D341Med (cell line): ENCODE data around the gene TRAF3.

Source experiments
- DNase-seq: peaks from one replicate; pipeline ENCODE4 v3.0.0; 2012; ENCODE audit warnings: low spot score

TRAF3 gene

DNA sequence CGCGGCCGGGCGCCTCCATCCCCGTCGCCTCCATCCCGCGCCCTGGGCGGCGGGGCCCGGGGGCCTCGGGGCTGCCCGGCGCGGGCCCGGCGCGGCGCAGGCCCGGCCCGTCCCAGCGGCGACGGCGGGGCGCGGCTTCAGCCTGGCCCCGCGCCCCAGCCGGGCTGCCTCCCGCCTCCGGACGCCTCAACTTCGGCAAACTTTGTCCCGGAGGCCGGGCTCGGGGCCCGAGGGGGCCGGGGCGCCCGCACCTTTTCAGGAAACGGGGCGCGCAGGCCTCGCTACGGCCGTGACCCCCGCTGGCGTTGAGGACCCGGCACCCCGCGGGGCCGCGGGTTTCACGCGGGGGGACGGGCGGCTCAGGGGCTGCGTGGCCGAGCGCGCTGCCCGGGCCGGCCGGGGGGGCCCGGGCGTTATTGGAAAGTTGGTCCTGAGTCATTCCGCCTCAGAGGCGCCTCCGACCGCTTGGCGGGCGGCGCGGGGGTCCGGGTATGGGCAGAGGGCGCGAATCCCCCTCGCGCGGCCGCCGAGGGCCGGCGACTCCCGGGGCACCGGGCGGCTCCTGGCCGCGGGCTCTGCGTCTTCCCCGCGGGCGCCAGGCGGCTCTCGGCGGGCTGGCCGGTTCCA lies 575 bp downstream of the TRAF3 start:
- DNase-seq: peak; percentile 74

DNA sequence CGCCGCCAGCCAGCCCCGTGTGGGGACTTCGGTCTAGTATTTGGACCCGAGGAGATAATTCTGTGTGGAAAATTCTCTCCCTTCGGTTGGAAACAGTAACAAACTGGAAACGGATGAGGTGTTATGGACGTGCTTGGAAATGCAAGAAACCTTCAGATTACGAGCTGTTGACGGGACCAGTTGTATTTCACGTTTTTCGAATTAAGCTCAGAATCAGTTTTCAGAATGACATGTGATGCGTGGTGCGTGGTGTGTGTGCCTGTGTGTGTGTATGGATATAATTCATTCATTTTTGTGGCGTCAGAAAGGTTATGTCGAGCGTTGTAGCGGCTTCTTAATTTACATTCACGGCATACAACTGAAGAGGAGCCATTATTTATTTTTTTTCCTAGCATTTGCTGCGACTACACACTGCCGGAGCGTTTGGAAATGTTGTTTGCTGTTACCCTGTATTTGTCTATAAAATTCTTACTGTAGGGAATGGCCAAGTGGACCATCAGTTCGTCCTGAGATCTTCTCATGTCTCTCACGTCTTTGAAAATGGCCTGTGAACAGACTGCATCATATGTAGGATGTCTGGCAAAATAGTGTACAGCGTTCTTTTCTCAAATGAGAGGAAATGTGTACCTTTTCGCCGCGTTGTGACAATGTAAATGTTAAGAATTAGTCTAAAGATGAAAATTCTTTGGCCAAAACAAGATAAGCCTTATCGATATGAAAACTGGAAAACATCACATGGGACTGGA lies 1.3 kb downstream of the TRAF3 start:
- DNase-seq: no peak

DNA sequence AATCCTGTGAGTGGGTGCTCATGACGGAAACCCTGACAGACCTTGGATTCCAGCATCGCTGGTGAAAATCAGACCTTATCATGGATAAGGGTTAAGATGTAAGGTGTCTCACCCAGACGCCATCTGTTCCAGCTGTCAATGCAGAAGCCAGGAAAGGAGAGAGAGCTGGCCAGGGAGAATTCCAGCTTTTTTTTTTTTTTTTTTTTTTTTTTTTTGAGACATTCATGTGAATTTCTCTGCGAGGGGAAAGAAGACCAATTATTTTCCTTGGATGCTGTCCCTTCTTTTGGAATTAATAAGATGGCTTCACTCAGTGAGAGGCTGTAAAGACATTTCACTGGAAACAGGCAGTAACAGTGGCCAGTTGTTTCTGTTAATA lies 1.8 kb downstream of the TRAF3 start:
- no peak for DNase-seq

DNA sequence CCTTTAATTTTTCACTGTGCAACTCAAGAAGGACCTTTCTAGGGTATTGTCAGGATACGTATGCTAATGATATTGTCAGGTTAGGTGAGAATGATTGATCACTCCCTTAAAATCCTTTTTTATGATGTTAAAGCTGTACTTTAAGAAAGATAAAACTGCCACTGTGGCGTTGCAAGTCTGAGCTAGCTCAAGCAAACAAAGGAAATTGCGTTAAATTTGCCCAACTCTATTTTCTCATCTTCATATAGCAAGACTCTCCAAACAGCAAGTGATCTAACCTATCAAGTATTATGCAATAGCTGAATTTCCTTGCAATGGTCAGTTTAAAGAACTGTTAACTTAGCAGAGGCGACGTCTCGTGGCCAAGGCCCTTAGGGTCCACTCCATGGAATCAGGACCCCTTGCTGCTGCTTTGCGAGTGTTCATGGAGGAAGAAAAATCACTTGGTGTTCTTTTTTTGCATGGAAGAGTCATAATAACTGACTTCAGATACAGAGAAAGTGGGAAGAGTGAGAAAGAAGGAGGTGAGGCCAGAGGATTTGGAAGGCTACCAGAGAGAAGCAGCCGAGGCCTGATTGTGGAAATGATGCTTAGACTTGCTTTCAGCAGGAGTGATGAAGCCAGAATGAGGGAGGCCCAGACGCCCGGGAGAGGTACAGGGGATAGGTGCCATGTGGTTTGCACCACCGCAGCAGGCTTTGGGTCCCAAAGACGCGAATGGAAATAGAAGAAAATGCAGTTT lies 2.5 kb downstream of the TRAF3 start:
- no peak for DNase-seq

DNA sequence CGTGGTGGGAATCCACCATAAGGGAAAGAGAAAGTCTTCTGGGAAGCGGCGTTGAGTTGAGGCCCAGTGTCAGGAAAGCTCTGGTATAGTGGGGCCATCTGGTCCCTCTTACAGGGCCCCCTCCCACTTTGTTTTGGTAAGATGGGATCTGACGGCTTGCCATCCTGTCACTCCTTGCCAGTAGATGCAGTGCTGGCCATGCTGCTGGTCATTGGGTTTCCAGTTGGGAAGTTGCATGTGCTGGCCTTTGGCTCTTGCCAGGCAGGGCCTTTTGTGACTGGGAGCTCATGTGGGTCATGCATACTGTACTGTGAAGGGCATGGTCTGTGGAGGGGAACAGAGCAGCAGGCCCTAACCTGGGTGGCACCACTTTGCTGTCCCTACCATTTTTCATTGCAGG lies 3.8 kb downstream of the TRAF3 start:
- no peak for DNase-seq

DNA sequence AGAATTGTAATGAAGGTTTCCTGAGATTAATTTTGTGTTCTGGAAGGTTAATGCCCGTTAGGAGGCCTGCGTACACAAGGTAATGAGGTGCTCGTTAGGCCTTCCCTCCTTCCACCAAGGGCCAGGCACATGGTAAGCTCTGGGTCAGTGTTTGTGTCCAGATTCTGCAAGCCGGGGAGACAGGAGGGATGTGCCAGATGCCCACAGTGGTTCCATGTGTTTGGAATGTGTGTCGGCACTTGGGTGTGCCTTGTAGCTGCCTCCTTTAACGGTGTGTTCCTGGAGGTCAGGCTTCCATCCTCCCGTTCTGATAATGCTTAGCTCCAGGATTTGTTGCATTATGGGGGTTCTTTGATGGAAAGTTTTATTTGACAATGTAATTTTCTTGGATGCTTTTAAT lies 5.7 kb downstream of the TRAF3 start:
- DNase-seq: no peak

DNA sequence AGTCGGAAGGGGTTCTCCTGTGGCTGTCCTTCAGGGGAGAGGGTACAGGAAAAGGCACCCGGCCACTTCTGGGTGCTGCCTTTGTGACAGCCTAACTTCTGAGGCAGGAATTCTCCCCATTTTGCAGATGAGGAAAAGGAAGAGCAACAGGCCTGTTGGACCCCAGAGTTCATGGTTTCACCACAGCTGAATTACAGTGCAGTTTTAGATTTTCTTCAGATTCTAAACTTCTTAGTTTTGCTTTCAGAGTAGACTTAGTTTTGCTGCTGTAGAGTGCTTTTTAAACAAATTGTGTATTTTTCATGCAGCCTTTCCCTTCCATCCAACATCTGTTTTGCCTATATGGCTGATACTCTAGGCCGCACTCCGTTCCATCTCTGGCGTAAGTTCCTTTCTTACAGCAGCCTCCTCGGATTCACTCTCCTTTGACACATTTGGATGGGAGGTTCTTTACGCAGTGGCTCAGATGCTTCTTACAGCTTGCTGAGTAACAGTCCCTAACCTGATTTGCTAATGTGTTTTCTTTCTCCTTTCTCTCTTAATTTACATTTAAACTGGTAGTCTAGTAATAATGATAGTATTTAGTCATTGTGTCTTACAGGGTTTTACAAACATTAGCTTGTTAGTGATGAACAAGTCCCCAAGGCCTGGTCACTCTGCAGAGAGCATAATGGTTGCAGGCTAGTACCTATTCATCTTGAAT lies 7.8 kb downstream of the TRAF3 start:
- no peak for DNase-seq

DNA sequence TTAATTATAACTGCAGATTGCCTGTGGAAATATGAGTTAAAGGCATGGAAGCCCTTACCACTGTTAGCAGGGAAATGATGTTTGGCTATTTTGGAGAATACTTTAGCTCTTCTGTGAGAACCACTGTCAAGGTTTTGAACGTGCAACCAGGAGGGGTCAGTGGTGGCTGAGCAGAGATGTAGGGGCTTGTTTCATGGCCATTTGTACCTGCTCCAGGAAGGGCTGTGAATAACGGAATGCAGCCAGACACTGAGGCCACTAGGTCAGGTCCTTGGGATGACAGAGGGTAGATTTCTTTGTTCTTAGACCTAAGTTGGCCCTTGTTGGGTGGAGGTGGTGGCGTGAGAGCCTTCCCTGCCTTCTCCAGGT lies 8.3 kb downstream of the TRAF3 start:
- DNase-seq: no peak

DNA sequence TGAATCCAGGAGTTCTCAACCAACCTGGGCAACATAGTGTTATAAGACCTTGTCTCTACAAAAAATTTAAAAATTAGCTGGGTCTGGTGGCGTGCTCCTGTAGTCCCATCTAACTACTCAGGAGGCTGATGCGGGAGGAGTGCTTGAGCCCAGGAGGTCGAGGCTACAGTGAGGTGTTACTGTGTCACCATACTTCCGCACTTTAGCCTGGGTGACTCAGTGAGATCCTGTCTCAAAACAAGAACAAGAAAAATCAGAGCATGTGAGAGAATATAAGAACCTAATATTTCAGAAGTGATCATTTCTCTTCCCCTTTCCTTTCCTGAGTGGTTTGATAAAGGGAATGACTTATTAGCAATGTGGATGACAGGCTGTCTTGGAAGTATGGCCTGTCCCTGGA lies 9.5 kb downstream of the TRAF3 start:
- DNase-seq: no peak

DNA sequence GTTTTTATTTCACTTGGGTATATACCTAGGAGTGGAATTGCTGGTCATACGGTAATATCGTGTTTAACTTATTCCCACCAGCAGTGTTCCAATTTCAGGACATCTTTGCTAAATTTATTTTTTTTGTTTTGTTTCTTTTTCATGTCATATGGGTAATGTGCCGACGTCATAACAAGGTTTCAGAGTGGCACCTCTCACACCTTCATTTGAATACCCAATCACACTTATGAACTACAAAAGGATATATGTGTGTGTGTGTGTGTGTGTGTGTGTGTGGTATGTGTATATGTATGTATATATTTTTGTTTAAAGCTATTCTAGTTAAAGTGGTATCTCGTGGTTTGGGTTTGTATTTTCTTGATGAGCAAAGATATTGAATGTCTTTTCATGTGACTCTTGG lies 12.1 kb downstream of the TRAF3 start:
- DNase-seq: no peak

DNA sequence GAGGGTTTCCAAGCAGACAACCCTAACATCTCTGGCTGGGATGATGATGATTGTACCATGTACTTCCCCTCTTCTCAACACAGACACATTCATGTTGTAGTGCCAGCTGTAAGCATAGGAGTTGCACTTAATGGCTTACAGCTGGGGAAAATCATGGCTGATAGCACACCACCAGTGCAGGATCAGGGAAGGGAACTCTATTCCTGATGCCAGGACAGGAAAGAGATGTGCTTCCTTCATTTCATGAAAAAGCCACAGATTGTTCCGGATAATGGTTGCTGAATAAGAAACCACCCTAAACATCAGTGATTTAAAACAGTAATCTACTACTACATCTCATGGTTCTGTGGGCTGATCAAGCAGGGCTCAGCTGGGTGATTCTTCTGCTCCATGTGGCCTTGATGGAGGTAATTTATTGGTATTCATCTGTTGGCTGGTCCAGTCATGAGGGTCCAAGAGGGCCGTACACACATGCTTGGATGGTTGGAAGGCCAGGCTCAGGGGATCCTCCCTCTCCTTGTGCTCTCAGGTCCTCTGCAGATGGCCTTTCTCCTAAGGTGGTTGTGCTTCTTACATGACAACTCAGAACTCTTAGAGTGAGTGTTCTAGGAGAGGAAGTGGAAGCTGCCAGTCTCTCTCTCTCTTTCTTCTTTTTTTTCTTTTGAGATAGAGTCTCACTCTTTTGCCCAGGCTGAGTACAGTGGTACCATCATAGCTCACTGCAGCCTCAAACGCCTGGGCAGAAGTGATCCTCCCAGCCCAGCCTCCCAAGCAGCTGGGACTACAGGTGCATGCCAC lies 16.5 kb downstream of the TRAF3 start:
- no peak for DNase-seq

DNA sequence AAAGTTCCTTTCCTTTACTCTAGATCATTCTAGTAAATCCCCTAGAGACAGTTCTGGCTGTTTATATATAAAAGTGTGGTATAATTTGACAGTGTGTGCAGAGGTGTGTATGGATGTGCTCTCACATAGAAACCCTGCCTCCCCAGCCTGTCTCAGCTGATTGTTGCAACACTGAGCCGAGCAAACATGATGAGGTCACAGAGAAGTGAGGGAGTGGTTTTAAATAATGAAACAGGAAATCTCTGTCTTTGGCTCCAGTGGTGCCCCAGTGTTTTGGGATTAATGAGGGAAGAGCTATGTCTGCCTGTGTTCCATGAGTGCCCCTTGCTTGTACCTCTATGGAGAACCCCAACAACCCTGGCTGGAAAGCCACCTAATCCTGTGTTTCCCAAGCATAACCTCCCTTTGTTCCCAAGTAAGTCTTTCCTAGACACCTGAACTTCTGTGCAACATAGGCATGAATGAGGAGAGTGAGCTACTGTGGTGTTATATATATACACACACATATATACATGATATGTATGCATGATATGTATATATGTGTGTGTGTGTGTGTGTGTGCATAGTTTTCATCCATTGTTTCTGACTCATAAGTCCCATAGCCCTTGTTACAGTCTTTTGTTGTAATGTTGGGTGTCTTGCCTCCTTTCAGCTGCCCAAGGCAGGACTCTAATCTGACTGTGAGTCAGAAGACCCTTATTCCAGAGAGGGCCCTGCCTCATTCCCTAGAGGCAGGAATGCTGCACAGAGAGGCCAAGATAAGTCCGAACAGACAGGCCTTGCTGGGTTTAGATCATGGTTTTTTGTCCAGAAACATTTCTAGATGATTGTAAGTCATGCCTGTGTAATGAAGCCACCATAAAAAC lies 18.0 kb downstream of the TRAF3 start:
- DNase-seq: peak; percentile 43

DNA sequence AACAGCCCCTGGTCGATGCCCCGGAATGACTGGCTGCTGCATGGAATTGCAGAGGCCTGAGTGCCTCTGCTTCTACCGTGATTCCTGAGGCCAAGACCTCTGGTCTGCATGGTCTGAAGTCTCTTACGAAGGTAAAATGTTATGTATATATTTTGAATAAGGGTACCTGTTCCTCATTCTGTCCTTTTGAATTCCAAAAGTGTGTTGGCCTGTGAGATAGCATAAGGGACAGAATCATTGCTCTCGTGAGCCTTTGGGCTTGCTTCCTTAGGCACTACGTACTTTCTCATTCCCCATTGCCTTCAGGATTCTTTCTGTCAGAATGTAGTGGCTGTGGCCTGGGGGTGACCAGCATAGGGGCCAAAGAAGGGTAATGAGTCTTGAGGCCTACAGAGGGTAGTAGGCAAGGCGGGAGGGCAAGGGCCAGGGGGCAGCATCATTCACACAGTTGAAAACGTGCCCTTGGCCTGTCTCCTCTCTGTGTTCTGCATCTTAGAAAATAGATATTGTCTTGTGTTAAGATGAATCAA lies 19.5 kb downstream of the TRAF3 start:
- DNase-seq: peak; percentile 29

DNA sequence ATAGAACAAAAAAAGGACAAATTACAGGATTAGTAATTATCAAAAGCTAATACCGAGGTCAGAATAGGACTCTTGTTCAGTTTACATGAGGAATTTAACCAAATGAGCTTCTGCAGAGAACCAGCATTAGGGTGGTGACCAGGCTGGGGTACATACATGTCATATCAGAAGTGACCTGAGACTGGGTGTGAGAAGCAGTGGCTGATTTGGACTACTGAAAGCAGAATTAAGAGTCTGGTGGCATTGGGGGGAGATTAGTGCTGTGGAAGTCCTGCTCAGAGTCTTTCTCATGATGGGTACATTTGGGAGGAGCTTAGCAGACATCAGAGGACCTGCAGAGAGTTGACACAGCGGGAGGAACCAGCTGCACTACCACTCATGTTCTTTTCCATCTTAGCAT lies 21.7 kb downstream of the TRAF3 start:
- no peak for DNase-seq

DNA sequence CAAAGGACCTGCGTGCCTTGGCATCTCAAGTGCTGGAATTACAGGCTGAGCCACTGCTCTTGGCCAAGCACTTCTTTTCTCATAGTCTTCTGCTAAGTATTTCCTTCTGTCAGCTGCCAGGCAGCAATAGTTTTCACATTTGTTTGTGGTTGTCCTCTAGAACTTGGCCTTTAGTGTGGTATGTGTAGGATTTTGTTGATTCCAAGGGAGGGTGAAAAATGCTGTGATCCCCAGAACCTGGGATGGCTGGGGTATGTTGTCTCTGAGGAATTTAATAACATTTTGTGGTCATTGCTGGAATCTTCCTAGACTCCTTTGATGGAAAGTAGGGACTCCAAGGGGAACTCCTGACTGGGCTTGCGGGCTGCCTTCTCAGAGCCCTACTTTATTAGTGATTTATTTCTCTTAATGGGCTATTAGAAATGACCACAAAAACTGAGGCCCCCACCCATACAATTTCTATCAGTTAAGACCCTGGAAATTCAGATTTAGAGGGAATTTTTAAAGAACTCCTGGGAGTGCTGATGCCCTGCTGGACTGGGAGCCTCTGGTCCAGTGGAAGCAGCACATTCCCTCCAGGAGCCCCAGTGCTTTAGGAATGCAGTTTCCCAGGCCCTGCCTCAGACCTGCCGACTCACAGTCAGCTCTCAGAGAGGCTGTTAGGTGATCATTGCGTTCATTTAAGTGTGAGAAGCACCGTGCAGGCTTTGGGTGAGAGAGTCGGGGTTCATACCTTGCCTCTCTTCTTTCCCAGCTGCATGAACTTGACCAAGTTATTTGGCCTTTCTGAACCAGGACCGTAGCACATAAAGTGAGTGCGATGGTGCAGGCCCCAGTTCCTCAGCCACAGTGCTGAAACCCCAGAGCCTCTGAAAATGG lies 22.7 kb downstream of the TRAF3 start:
- no peak for DNase-seq

DNA sequence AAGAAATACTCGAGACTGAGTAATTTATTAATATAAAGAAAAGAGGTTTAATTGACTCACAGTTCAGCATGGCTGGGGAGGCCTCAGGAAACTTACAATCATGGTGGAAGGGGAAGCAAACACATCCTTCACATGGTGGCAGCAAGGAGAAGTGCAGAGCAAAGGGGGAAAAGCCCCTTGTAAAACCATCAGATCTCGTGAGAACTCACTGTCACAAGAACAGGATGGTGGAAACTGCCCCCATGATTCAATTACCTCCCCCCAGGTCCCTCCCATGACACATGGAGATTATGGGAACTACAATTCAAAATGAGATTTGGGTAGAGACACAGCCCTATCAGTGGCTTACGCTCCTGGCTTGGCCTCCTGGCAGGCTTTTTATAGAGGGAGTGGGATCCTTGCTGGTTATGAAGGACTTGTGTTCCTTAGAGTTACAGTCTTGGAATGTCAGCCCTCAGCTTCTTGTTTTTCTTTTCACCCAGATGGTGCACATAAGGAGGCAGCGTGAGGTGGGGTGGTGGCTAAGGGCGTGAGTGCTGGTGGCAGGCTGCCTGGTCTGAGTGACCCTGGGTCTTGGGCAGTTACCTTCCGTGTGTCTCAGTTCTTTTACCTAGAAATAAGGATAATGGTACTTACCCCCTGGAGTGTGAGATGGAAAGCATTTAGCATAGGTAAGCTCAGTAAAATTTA lies 25.7 kb downstream of the TRAF3 start:
- no peak for DNase-seq

DNA sequence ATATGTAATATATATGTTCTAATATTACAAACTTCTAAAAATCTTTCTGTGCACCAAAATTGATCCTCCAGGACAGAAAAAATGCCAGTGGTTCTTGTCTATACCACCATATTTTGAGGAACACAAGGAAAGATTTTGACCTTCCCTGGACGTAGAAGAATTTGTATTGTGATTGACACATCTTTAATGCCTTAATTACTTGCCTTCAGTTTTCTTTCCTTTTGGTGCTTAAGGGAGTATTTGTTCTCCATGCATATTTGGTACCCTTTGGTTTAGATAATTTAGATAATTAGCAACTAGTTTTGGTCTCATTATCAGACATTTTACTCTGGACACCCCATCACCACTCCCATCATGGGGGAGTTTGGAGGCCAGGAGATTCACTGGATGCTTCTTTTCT lies 27.6 kb downstream of the TRAF3 start:
- no peak for DNase-seq

DNA sequence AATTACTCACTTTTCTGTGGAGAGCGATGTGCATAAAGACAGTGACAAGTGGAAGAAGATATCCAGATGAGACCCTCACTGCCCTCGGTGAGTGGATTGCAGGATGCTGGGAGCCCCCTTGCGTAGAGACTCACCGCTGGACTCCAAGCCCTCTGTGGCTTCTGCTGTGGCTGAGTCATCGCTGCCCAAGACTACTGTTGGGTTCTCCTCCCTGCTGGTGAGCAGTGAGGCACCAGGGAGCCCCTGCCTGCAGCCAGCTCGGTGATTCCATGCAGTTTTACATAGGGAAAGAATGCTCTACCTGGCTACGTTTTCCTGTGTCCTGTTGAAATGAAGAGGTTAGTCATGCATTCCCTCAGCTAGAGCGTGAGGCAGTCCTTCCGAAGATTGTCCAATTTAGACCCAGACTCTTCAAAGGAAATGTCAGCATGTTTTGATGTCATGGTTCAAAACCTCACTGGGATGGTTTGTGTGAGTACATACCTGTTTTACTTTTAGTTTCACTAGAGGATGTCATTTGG lies 28.2 kb downstream of the TRAF3 start:
- no peak for DNase-seq

DNA sequence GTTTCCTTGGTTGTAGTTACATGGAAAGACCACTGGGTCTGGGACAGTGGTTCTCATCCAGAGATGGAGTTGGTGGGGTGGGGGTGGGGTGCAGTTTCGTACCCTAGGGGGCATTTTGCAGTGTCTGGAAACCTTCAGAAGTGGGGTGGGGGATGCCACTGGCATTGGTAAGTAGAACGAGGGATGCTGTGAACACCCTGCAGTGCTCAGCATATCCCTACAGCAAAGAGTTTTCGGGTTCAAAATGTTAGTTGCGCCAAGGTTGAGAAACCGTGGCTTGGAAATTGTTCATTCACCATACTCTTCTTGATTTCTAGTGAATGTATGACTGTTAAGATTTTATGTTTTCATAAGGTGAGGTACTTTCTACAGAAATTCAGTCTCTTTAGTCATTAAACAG lies 28.7 kb downstream of the TRAF3 start:
- no peak for DNase-seq
